WTC11 (cell line): Measurements from ENCODE around the gene PKHD1. TPM values are rescaled to one million over a fixed set of nuclear protein-coding genes. Genes with fewer than 3 reads are reported as not detected.

Source experiments
- ATAC-seq: fragments of 200-7000 bp; cut with Tn5 transposase; 2 replicates; pipeline ENCODE4 v1.10.0; 2021; ENCODE audit warnings: mild to moderate bottlenecking, moderate library complexity
- CTCF ChIA-PET: fragments of 300-600 bp; sonication (Branson Sonifier 250); formaldehyde crosslinking; loops from one replicate; lab custom pipeline; 2021; ENCODE audit warnings: antibody characterized with exemption; lab: Charles Lee
- POLR2A ChIA-PET: fragments of 350-600 bp; sonication (Branson Sonifier 250); formaldehyde crosslinking; loops from one replicate; lab custom pipeline; 2021; ENCODE audit warnings: antibody characterized with exemption; lab: Charles Lee
- DNase-seq: peaks from one replicate; pipeline ENCODE4 v3.0.0; 2021; ENCODE audit warnings: low spot score
- H3K27ac Mint-ChIP-seq: 2 replicates; pipeline ENCODE4 v1.8.0; 2021; ENCODE audit warnings: mixed read lengths
- H3K27me3 Mint-ChIP-seq: 2 replicates; pipeline ENCODE4 v1.8.0; 2021; ENCODE audit warnings: low read depth, mild to moderate bottlenecking, moderate library complexity, mixed read lengths
- H3K36me3 Mint-ChIP-seq: 2 replicates; pipeline ENCODE4 v1.8.0; 2021; ENCODE audit warnings: mixed read lengths
- H3K4me1 Mint-ChIP-seq: 2 replicates; pipeline ENCODE4 v1.8.0; 2022; ENCODE audit warnings: mixed read lengths
- H3K4me3 Mint-ChIP-seq: 2 replicates; pipeline ENCODE4 v1.8.0; 2021; ENCODE audit warnings: mild to moderate bottlenecking, moderate library complexity, mixed read lengths
- H3K9me3 Mint-ChIP-seq: 2 replicates; pipeline ENCODE4 v1.8.0; 2021; ENCODE audit warnings: mixed read lengths
- ATF1 ChIP-seq: sonication (generic); formaldehyde crosslinking; IDR thresholded peaks from 2 replicates; pipeline ENCODE4 v1.8.1; 2023; ENCODE audit warnings: mild to moderate bottlenecking, moderate library complexity, missing genetic modification reagents
- CBFB ChIP-seq: sonication (generic); formaldehyde crosslinking; IDR thresholded peaks from 2 replicates; pipeline ENCODE4 v1.8.1; 2022; ENCODE audit warnings: mild to moderate bottlenecking, low read depth, missing genetic modification reagents
- CREM ChIP-seq: sonication (generic); formaldehyde crosslinking; IDR thresholded peaks from 2 replicates; pipeline ENCODE4 v1.8.1; 2022; ENCODE audit warnings: mild to moderate bottlenecking, missing genetic modification reagents, moderate library complexity
- FOXJ3 ChIP-seq: sonication (generic); formaldehyde crosslinking; IDR thresholded peaks from 2 replicates; pipeline ENCODE4 v1.9.0; 2021; ENCODE audit warnings: missing genetic modification reagents, mild to moderate bottlenecking, borderline replicate concordance
- FOXK1 ChIP-seq: sonication (generic); formaldehyde crosslinking; IDR thresholded peaks from 2 replicates; pipeline ENCODE4 v1.8.0; 2022; ENCODE audit warnings: mild to moderate bottlenecking, moderate library complexity, missing genetic modification reagents
- NFATC4 ChIP-seq: fragments of 250-450 bp; sonication (Bioruptor Pico); IDR thresholded peaks from 2 replicates; pipeline ENCODE4 v1.9.0; 2021; ENCODE audit warnings: mild to moderate bottlenecking
- OVOL2 ChIP-seq: fragments of 250-450 bp; sonication (Bioruptor Pico); IDR thresholded peaks from 2 replicates; pipeline ENCODE4 v1.9.0; 2021; ENCODE audit warnings: mild to moderate bottlenecking, borderline replicate concordance
- RELA ChIP-seq: sonication (generic); formaldehyde crosslinking; IDR thresholded peaks from 2 replicates; pipeline ENCODE4 v1.8.1; 2022; ENCODE audit warnings: missing genetic modification reagents, mild to moderate bottlenecking, borderline replicate concordance
- RORB ChIP-seq: fragments of 250-450 bp; sonication (Bioruptor Pico); IDR thresholded peaks from 2 replicates; pipeline ENCODE4 v1.9.0; 2021; ENCODE audit warnings: mild to moderate bottlenecking
- SMAD3 ChIP-seq: sonication (generic); formaldehyde crosslinking; IDR thresholded peaks from 2 replicates; pipeline ENCODE4 v1.8.0; 2022; ENCODE audit warnings: missing genetic modification reagents, mild to moderate bottlenecking, borderline replicate concordance
- TCF7 ChIP-seq: sonication (generic); formaldehyde crosslinking; IDR thresholded peaks from 2 replicates; pipeline ENCODE4 v1.8.0; 2022; ENCODE audit warnings: mild to moderate bottlenecking, low read depth, missing genetic modification reagents, moderate library complexity
- TEAD1 ChIP-seq: sonication (generic); formaldehyde crosslinking; IDR thresholded peaks from 2 replicates; pipeline ENCODE4 v1.8.0; 2022; ENCODE audit warnings: mild to moderate bottlenecking, missing genetic modification reagents
- TEAD4 ChIP-seq: sonication (generic); formaldehyde crosslinking; IDR thresholded peaks from 2 replicates; pipeline ENCODE4 v1.8.0; 2022; ENCODE audit warnings: mild to moderate bottlenecking, missing genetic modification reagents
- ZNF219 ChIP-seq: sonication (generic); formaldehyde crosslinking; IDR thresholded peaks from 2 replicates; pipeline ENCODE4 v1.8.0; 2023; ENCODE audit warnings: missing genetic modification reagents, mild to moderate bottlenecking, borderline replicate concordance
- ZNF423 ChIP-seq: fragments of 250-450 bp; sonication (Bioruptor Pico); IDR thresholded peaks from 2 replicates; pipeline ENCODE4 v2.1.2; 2022; ENCODE audit warnings: mild to moderate bottlenecking, moderate library complexity
- total RNA-seq: library from RNA; stranded (reverse); gene quantifications from 3 replicates; pipeline ENCODE4 v1.2.3, GENCODE V29; 2021
- TF ChIP-seq, protein P1 (sequence below): sonication (generic); formaldehyde crosslinking; IDR thresholded peaks from 2 replicates; pipeline ENCODE4 v1.8.0; 2022; ENCODE audit warnings: mild to moderate bottlenecking, missing genetic modification reagents
- TF ChIP-seq, protein P2 (sequence below): sonication (generic); formaldehyde crosslinking; IDR thresholded peaks from 2 replicates; pipeline ENCODE4 v1.8.1; 2022; ENCODE audit warnings: mild to moderate bottlenecking, missing genetic modification reagents, moderate library complexity, borderline replicate concordance
- TF ChIP-seq, protein P3 (sequence below): sonication (generic); formaldehyde crosslinking; IDR thresholded peaks from 2 replicates; pipeline ENCODE4 v1.8.1; 2023; ENCODE audit warnings: mild to moderate bottlenecking, missing genetic modification reagents, borderline replicate concordance
- TF ChIP-seq, protein P4 (sequence below): fragments of 250-450 bp; sonication (Bioruptor Pico); IDR thresholded peaks from 2 replicates; pipeline ENCODE4 v1.9.0; 2021; ENCODE audit warnings: mild to moderate bottlenecking
- TF ChIP-seq, protein P5 (sequence below): sonication (generic); formaldehyde crosslinking; IDR thresholded peaks from 2 replicates; pipeline ENCODE4 v1.8.1; 2022; ENCODE audit warnings: mild to moderate bottlenecking, moderate library complexity, missing genetic modification reagents

PKHD1 gene
- total RNA-seq, 1 experiment from 2014 or later, result 0.15 TPM

DNA sequence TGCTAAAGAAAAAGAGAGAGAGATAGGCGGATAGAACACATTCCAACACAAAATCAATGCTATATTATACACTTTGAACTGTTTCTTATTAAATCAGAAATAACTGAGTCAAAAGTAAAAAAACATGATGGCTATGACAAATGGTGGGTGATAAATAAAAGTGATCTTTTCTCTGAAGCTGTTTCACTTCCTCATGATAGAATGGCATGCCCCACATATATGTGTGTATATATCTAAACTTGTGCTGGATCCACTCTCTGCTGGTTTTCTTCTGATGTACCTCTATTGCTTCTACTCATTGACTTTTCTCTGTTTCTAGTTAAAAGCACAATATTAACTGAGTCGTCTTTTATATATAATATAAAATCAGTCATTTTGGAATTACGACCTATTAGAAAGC lies 429.9 kb downstream of the PKHD1 start (continued):
- TF ChIP-seq FOXJ3 (CRISPR knock-in tag) (no peak), OVOL2 (CRISPR knock-in tag) (no peak), SMAD3 (CRISPR knock-in tag) (no peak), ZNF219 (CRISPR knock-in tag) (no peak), TCF7 (CRISPR knock-in tag) (no peak)
- TF ChIP-seq, protein P1, sequence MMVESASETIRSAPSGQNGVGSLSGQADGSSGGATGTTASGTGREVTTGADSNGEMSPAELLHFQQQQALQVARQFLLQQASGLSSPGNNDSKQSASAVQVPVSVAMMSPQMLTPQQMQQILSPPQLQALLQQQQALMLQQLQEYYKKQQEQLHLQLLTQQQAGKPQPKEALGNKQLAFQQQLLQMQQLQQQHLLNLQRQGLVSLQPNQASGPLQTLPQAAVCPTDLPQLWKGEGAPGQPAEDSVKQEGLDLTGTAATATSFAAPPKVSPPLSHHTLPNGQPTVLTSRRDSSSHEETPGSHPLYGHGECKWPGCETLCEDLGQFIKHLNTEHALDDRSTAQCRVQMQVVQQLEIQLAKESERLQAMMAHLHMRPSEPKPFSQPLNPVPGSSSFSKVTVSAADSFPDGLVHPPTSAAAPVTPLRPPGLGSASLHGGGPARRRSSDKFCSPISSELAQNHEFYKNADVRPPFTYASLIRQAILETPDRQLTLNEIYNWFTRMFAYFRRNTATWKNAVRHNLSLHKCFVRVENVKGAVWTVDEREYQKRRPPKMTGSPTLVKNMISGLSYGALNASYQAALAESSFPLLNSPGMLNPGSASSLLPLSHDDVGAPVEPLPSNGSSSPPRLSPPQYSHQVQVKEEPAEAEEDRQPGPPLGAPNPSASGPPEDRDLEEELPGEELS, result no peak

DNA sequence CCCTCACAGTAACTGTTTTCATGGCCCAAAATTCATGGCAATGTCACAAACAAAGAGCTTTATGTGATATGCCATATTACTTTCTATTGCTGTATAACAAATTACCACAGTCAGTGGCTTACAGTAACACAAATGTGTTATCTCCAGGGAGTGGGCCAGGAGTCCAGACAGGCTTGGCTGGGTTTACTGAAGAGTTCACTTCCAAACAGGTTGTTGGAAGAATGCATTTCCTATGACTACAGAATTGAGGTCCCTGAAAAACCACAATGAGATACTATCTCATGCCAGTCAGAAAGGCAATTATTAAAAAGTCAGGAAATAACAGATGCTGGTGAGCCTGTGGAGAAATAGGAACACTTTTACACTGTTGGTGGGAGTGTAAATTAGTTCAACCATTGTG lies 431.9 kb downstream of the PKHD1 start:
- ChIA-PET POLR2A (no interaction called here), CTCF (interaction anchor here (1.3 kb wide), 1 partner anchor 98 kb away, joined by 3 read pairs; no protein-coding TSS in a partner anchor)
- no peaks in the 10 kb centered on the region for H3K4me1 Mint-ChIP-seq
- H3K27ac Mint-ChIP-seq, result no peak overlapping the region
- ATAC-seq, result no peak
- H3K4me3 Mint-ChIP-seq, result no peak overlapping the region
- no peaks in the 10 kb centered on the region; the same call in 1 of the 2 replicates for H3K9me3 Mint-ChIP-seq
- DNase-seq, result no peak
- H3K27me3 Mint-ChIP-seq, result no peaks in the 10 kb centered on the region
- no peak for TF ChIP-seq ZNF423
- TF ChIP-seq CREM (CRISPR knock-in tag), result no peak
- TF ChIP-seq FOXK1 (CRISPR knock-in tag), result no peak
- no peak for TF ChIP-seq RELA (CRISPR knock-in tag)
- TF ChIP-seq, protein P2, sequence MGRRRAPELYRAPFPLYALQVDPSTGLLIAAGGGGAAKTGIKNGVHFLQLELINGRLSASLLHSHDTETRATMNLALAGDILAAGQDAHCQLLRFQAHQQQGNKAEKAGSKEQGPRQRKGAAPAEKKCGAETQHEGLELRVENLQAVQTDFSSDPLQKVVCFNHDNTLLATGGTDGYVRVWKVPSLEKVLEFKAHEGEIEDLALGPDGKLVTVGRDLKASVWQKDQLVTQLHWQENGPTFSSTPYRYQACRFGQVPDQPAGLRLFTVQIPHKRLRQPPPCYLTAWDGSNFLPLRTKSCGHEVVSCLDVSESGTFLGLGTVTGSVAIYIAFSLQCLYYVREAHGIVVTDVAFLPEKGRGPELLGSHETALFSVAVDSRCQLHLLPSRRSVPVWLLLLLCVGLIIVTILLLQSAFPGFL (CRISPR knock-in tag), result no peak
- TF ChIP-seq, protein P3, sequence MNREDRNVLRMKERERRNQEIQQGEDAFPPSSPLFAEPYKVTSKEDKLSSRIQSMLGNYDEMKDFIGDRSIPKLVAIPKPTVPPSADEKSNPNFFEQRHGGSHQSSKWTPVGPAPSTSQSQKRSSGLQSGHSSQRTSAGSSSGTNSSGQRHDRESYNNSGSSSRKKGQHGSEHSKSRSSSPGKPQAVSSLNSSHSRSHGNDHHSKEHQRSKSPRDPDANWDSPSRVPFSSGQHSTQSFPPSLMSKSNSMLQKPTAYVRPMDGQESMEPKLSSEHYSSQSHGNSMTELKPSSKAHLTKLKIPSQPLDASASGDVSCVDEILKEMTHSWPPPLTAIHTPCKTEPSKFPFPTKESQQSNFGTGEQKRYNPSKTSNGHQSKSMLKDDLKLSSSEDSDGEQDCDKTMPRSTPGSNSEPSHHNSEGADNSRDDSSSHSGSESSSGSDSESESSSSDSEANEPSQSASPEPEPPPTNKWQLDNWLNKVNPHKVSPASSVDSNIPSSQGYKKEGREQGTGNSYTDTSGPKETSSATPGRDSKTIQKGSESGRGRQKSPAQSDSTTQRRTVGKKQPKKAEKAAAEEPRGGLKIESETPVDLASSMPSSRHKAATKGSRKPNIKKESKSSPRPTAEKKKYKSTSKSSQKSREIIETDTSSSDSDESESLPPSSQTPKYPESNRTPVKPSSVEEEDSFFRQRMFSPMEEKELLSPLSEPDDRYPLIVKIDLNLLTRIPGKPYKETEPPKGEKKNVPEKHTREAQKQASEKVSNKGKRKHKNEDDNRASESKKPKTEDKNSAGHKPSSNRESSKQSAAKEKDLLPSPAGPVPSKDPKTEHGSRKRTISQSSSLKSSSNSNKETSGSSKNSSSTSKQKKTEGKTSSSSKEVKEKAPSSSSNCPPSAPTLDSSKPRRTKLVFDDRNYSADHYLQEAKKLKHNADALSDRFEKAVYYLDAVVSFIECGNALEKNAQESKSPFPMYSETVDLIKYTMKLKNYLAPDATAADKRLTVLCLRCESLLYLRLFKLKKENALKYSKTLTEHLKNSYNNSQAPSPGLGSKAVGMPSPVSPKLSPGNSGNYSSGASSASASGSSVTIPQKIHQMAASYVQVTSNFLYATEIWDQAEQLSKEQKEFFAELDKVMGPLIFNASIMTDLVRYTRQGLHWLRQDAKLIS (CRISPR knock-in tag), result no peak
- H3K36me3 Mint-ChIP-seq, result no peaks in the 10 kb centered on the region

DNA sequence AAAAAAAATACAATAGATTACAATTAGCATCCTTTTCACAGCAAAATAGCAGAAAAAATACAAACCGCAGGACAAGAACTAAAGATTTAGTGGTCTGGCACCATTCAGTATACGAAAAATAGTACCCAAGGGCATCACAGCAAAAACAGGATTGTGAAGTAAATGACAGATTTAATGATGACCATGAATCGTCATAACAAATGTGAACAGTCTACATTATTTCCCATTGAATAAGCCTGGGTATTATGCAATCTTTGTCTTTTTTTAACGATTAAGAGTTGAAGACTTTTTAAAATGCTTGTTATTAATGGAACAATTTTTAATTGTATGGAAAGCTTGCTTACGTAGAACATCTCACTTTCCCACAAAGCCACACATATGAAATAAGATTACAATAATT lies 432.8 kb downstream of the PKHD1 start:
- Mint-ChIP-seq H3K9me3 (no peaks in the 10 kb centered on the region; the same call in 1 of the 2 replicates), H3K36me3 (no peaks in the 10 kb centered on the region), H3K4me1 (no peaks in the 10 kb centered on the region), H3K4me3 (no peak overlapping the region), H3K27me3 (no peaks in the 10 kb centered on the region), H3K27ac (no peak overlapping the region)
- no peak for DNase-seq
- ChIA-PET POLR2A (no interaction called here), CTCF (interaction anchor here (1.3 kb wide), 1 partner anchor 99 kb away, joined by 3 read pairs; no protein-coding TSS in a partner anchor)
- no peak for ATAC-seq
- TF ChIP-seq TEAD1 (no peak), TCF7 (CRISPR knock-in tag) (no peak), CBFB (CRISPR knock-in tag) (no peak), NFATC4 (no peak), ATF1 (CRISPR knock-in tag) (no peak), ZNF219 (CRISPR knock-in tag) (no peak), TEAD4 (CRISPR knock-in tag) (no peak), RORB (CRISPR knock-in tag) (no peak)
- TF ChIP-seq, protein P4, sequence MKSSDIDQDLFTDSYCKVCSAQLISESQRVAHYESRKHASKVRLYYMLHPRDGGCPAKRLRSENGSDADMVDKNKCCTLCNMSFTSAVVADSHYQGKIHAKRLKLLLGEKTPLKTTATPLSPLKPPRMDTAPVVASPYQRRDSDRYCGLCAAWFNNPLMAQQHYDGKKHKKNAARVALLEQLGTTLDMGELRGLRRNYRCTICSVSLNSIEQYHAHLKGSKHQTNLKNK, result no peak
- TF ChIP-seq, protein P3 (CRISPR knock-in tag), result no peak
- TF ChIP-seq, protein P5, sequence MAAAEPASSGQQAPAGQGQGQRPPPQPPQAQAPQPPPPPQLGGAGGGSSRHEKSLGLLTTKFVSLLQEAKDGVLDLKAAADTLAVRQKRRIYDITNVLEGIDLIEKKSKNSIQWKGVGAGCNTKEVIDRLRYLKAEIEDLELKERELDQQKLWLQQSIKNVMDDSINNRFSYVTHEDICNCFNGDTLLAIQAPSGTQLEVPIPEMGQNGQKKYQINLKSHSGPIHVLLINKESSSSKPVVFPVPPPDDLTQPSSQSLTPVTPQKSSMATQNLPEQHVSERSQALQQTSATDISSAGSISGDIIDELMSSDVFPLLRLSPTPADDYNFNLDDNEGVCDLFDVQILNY (CRISPR knock-in tag), result no peak
